Mucosa of descending colon (tissue), 3 donors: ENCODE data around the gene PTCSC3. TPM values are rescaled to one million over a fixed set of nuclear protein-coding genes. Genes with fewer than 3 reads are reported as not detected.

Experiments used
- ATAC-seq: fragments of 200-7000 bp; cut with Tn5 transposase; one replicate; pipeline ENCODE4 v1.9.1; 2020; ENCODE audit warnings: mild to moderate bottlenecking, moderate library complexity
- DNase-seq, 3 donors: peaks; one replicate each; pipeline ENCODE4 v3.0.0-alpha.2; 2020
- H3K36me3 ChIP-seq: fragments of 200-600 bp; one replicate; pipeline ENCODE4 v1.8.0; 2021; ENCODE audit warnings: low read depth, mild to moderate bottlenecking
- H3K4me1 ChIP-seq: fragments of 200-600 bp; one replicate; pipeline ENCODE4 v1.8.0; 2021; ENCODE audit warnings: low read depth, mild to moderate bottlenecking
- H3K4me3 ChIP-seq: fragments of 200-600 bp; one replicate; pipeline ENCODE4 v1.8.0; 2021; ENCODE audit warnings: mild to moderate bottlenecking
- H3K9me3 ChIP-seq: fragments of 200-600 bp; one replicate; pipeline ENCODE4 v1.8.0; 2021; ENCODE audit warnings: mild to moderate bottlenecking
- CTCF ChIP-seq: fragments of 200-600 bp; IDR thresholded peaks from one replicate; pipeline ENCODE4 v1.8.0; 2022; ENCODE audit warnings: antibody characterized with exemption, mild to moderate bottlenecking
- intact Hi-C, 2 donors: fragments of 100-400 bp; cut with DNase I in 1 of 2; cut with micrococcal nuclease in 1 of 2; formaldehyde crosslinking; loops; one replicate each; pipeline versions ENCODE4 v1.11.0 to v1.11.1; 2022; cut with DNase I, micrococcal nuclease
- long read RNA-seq, 2 donors: library from polyadenylated mRNA; unstranded; transcript quantifications; one replicate each; pipeline ENCODE4 v2.0.0, GENCODE V29; 2019 to 2021
- total RNA-seq, 3 donors: library from RNA; stranded (reverse); fragmentation: NEBNext Ultra II Directional in 2 of 3; extraction: Animal tissue kit (Norgen Biotek cat#: 25700) in 2 of 3; gene quantifications; one replicate each; pipeline versions ENCODE4 v1.2.1 to v1.2.4, GENCODE V29; 2021 to 2023
- donor health status: DM: no; HTN: no; CAD: no; lungs with moderate emphysema.
- donor health status: DM: no; HTN: no; CAD: no.
- donor health status: DM: no; HTN: yes; CAD: no.

Gene PTCSC3
- total RNA-seq, result not detected
- long read RNA-seq, donor 1, result 0 reads
- long read RNA-seq, donor 2, result 0 reads

- no peaks in the 10 kb centered on the region for H3K9me3 ChIP-seq
- H3K4me3 ChIP-seq, result no peak within 1 kb of the TSS
- ATAC-seq (no peak), DNase-seq (no peak)
- intact Hi-C loops, result no loop called here
- H3K36me3 ChIP-seq, result no peaks in the 10 kb centered on the region
- TF ChIP-seq CTCF, result no peak
- H3K4me1 ChIP-seq, result no peaks in the 10 kb centered on the region
These were observed at the start of gene PTCSC3 for GRCh38 chr14:36176524-36176923. Gene PTCSC3, minus strand, starts transcription at chr14:36176722.

GRCh38 chr14:36226164-36226563, 49.6 kb upstream of the PTCSC3 start:
- Histone ChIP-seq H3K36me3 (no peaks in the 10 kb centered on the region), H3K4me1 (peaks cover 6% of the 10 kb centered on the region), H3K4me3 (no peak overlapping the region), H3K9me3 (no peaks in the 10 kb centered on the region)
- no peak for DNase-seq
- TF ChIP-seq CTCF, result no peak
- intact Hi-C loops, result no loop called here
- no peak for ATAC-seq

GRCh38 chr14:36224176-36224575, 47.7 kb upstream of the PTCSC3 start:
- intact Hi-C loops, result no loop called here
- DNase-seq (no peak), ATAC-seq (no peak)
- no peak for TF ChIP-seq CTCF
- no peaks in the 10 kb centered on the region for H3K9me3 ChIP-seq
- no peaks in the 10 kb centered on the region for H3K36me3 ChIP-seq
- H3K4me3 ChIP-seq, result no peak overlapping the region
- H3K4me1 ChIP-seq, result peaks cover 6% of the 10 kb centered on the region

GRCh38 chr14:36223558-36223957, 47.0 kb upstream of the PTCSC3 start:
- Histone ChIP-seq H3K4me3 (no peak overlapping the region), H3K4me1 (peaks cover 6% of the 10 kb centered on the region), H3K9me3 (no peaks in the 10 kb centered on the region), H3K36me3 (no peaks in the 10 kb centered on the region)
- ATAC-seq (no peak), DNase-seq (no peak)
- TF ChIP-seq CTCF, result no peak
- intact Hi-C loops, result no loop called here

- Histone ChIP-seq H3K36me3 (no peaks in the 10 kb centered on the region), H3K4me3 (no peak overlapping the region), H3K4me1 (peaks cover 3% of the 10 kb centered on the region), H3K9me3 (no peaks in the 10 kb centered on the region)
- DNase-seq (no peak), ATAC-seq (no peak)
- TF ChIP-seq CTCF, result no peak
- intact Hi-C loops, result no loop called here
These were observed 46.5 kb upstream of the PTCSC3 start for GRCh38 chr14:36222952-36223468.

- no peaks in the 10 kb centered on the region for H3K36me3 ChIP-seq
- intact Hi-C loops, result no loop called here
- no peak for ATAC-seq
These were observed 45.8 kb upstream of the PTCSC3 start for GRCh38 chr14:36222337-36222736.

More at GRCh38 chr14:36222337-36222736, 45.8 kb upstream of the PTCSC3 start:
- TF ChIP-seq CTCF, result no peak
- DNase-seq, result no peak
- Histone ChIP-seq H3K4me3 (no peak overlapping the region), H3K4me1 (no peaks in the 10 kb centered on the region), H3K9me3 (no peaks in the 10 kb centered on the region)
